ENCODE measurements around the gene JPH4. TPM values are rescaled to one million over a fixed set of nuclear protein-coding genes. Genes with fewer than 3 reads are reported as not detected.

Gene JPH4
- total and polyA plus RNA-seq, 3 donors from 2014 or later: 3.4 to 3.9 (median 3.6) TPM

GRCh38 chr14:23550812-23551265 lies 27.8 kb downstream of the JPH4 start:
- DNase-seq: no peak
- no peak for TF ChIP-seq POLR2A (IDR thresholded peaks at IDR 0.05)
- TF ChIP-seq, protein P1, sequence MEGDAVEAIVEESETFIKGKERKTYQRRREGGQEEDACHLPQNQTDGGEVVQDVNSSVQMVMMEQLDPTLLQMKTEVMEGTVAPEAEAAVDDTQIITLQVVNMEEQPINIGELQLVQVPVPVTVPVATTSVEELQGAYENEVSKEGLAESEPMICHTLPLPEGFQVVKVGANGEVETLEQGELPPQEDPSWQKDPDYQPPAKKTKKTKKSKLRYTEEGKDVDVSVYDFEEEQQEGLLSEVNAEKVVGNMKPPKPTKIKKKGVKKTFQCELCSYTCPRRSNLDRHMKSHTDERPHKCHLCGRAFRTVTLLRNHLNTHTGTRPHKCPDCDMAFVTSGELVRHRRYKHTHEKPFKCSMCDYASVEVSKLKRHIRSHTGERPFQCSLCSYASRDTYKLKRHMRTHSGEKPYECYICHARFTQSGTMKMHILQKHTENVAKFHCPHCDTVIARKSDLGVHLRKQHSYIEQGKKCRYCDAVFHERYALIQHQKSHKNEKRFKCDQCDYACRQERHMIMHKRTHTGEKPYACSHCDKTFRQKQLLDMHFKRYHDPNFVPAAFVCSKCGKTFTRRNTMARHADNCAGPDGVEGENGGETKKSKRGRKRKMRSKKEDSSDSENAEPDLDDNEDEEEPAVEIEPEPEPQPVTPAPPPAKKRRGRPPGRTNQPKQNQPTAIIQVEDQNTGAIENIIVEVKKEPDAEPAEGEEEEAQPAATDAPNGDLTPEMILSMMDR (IDR thresholded peaks at IDR 0.05): no peak

DNA sequence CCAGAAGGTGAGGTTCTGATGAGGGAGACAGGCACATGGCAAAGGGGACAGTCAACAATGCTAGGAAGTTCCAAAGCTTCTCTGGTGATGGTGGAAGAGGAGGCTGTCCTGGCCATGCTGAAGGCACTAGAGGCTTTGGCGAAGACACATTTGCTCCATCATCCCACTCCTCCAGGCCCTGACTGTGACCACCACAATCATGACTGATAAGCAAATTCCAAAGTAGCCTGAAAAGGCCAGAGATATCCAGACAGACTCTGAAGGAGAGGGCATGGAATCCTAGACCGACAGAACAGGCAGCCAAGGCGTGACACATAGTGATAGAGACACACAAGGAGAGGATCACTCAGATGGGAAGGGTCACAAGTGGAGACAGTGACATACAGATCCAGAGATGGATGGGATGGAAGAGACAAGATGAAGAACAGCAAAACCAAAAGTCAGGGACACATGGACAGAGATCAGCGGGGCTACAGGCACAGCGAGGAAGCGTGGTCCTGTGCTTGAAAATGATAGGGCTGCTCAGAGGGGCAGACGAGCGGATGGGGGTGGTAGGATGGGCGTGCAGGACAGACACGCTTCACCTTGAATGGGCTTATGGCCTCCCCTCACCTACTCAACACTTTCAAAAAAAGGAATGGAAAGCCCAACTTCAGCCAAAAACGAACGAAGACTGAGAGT lies 28.3 kb downstream of the JPH4 start:
- no peak overlapping the region for H3K27ac ChIP-seq
- H3K27me3 ChIP-seq: no peaks in the 10 kb centered on the region
- TF ChIP-seq, protein P1 (IDR thresholded peaks at IDR 0.05): no peak
- TF ChIP-seq POLR2A (IDR thresholded peaks at IDR 0.05): no peak
- H3K4me3 ChIP-seq: peak overlapping the region; percentile 53 to 60
- WGBS, 2 donors: 29 to 30% methylated on average over 12 of the region's 12 CpGs
- H3K36me3 ChIP-seq (ENCODE audit: low read depth, missing control alignments): no peaks in the 10 kb centered on the region
- H3K4me1 ChIP-seq: peaks cover 14% of the 10 kb centered on the region
- DNase-seq: no peak
- intact Hi-C loops (cut with DNase I; ENCODE audit: low total_unique reads): no loop called here
- no peaks in the 10 kb centered on the region for H3K9me3 ChIP-seq

More at GRCh38 chr14:23550812-23551265, 27.8 kb downstream of the JPH4 start:
- no peaks in the 10 kb centered on the region for H3K9me3 ChIP-seq
- 0 to 1% methylated on average over 24 to 37 of the region's 37 CpGs for WGBS, 2 donors
- intact Hi-C loops (cut with DNase I; ENCODE audit: low total_unique reads): no loop called here
- no peaks in the 10 kb centered on the region for H3K36me3 ChIP-seq (ENCODE audit: low read depth, missing control alignments)
- no peaks in the 10 kb centered on the region for H3K27me3 ChIP-seq
- peaks cover 14% of the 10 kb centered on the region for H3K4me1 ChIP-seq
- H3K27ac ChIP-seq: peak overlapping the region in 1 of 2 donors; percentile 45
- peak overlapping the region; percentile 53 to 60 for H3K4me3 ChIP-seq

DNA sequence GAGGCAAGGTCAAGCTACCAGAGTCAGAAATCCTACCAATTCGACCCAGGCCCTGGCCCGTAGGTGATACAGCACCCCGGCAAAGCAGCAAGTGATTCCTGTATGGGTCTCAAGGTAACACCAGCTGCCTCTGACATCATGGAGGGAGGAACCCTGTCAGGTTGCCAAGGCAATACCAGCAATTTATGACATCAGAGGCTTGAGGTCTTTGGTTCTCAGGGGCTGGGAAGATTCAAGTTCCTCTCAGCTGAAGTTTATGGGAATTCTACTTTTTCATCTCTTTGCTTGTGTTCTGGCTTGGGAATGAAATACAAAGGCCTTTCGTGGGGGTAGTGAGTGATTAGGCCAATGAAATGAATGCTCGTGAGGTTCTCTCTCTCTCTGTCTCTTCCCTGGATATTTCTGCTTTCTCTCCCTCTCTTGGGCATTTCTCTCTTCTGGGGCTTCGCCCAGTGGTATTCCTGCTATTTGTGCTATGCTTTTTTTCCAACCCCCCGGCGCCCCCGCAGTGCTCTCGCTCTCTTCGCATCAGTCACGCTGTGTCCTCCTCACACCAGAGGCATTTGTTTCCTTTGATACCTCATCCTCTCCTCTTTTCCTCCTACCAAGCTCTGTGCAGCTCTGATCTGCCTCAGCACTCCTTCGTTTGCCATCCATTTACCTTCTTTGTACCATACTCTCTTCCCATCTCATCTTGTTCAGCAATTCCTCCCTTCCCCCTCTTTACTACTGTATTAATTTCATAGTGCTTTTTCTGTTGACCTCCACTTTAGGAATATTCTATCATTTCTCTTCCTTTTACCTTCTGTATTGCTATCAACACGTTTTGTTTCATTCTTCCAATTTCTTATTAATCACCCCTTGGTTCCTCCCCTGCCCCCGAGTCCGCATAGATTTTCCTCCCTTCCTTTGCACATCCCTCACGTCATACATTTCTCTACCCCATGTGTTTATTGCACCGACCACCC lies 30.0 kb downstream of the JPH4 start:
- TF ChIP-seq POLR2A (IDR thresholded peaks at IDR 0.05): no peak
- TF ChIP-seq, protein P1 (IDR thresholded peaks at IDR 0.05): no peak
- Histone ChIP-seq H3K4me1 (peaks cover 11% of the 10 kb centered on the region), H3K27me3 (no peaks in the 10 kb centered on the region), H3K36me3 (ENCODE audit: low read depth, missing control alignments) (no peaks in the 10 kb centered on the region), H3K4me3 (no peak overlapping the region), H3K27ac (no peak overlapping the region), H3K9me3 (no peaks in the 10 kb centered on the region)
- intact Hi-C loops (cut with DNase I; ENCODE audit: low total_unique reads): loop anchor here (10.0 kb wide), 1 partner anchor 64 kb away; no protein-coding TSS in a partner anchor
- 65 to 68% methylated on average over 18 of the region's 18 CpGs for WGBS, 2 donors
- no peak for DNase-seq

DNA sequence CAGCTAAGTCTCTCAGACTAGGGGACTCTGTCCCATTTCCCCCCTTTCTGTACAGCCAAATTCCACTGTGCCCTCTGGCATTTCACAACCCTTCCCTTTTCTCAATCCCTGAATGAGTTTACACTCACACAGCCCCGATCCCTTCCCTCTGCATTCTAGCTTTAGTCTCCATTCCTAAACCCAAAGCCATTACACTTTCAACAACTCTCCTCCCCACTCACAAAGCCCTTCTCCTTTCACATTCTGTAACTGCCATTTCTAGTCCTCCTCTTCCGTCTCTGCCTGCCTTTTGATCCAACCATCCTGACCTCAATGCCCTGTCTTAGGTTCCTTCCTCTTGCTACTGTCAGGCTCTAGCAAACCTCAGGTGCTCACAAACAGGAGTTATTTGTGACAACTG lies 30.7 kb downstream of the JPH4 start:
- Histone ChIP-seq H3K27me3 (no peaks in the 10 kb centered on the region), H3K4me1 (peaks cover 11% of the 10 kb centered on the region), H3K27ac (no peak overlapping the region), H3K4me3 (no peak overlapping the region), H3K9me3 (no peaks in the 10 kb centered on the region), H3K36me3 (ENCODE audit: low read depth, missing control alignments) (no peaks in the 10 kb centered on the region)
- DNase-seq: no peak
- whole genome bisulfite sequencing, 2 donors: 92 to 93% methylated on average over 2 of the region's 2 CpGs
- intact Hi-C loops (cut with DNase I; ENCODE audit: low total_unique reads): loop anchor here (10.0 kb wide), 1 partner anchor 63 kb away; no protein-coding TSS in a partner anchor
- TF ChIP-seq, protein P1 (IDR thresholded peaks at IDR 0.05): no peak
- TF ChIP-seq POLR2A (IDR thresholded peaks at IDR 0.05): no peak
